HCT116 (cell line): ENCODE measurements around the gene SALL4. TPM values are rescaled to one million over a fixed set of nuclear protein-coding genes. Genes with fewer than 3 reads are reported as not detected.

Experiments used
- ATAC-seq: fragments of 200-7000 bp; cut with Tn5 transposase; 2 replicates; pipeline ENCODE4 v1.9.1; 2020; ENCODE audit warnings: mild to moderate bottlenecking, moderate library complexity
- BruUV-seq: library from RNA; stranded (reverse); fragments of 400-500 nt; replicated peaks from 2 replicates; lab custom pipeline; 2021; lab: Mats Ljungman, UMichigan
- CTCF ChIA-PET: fragments of 300-600 bp; sonication (Branson Sonifier 250); formaldehyde crosslinking; loops from one replicate; lab custom pipeline; 2021; ENCODE audit warnings: antibody characterized with exemption; lab: Charles Lee
- POLR2A ChIA-PET: fragments of 300-600, 350-600 bp; sonication (Branson Sonifier 250); formaldehyde crosslinking; loops from one replicate; lab custom pipeline; 2021; ENCODE audit warnings: antibody characterized with exemption; lab: Charles Lee
- RAD21 ChIA-PET, 2 experiments: fragments of 300-600 bp; sonication (Branson Sonifier 250); formaldehyde crosslinking; loops; one replicate each; lab custom pipeline; 2023; ENCODE audit warnings: low total read pairs in 2 of 2; ENCODE audit not compliant: uncharacterized antibody in 2 of 2, unreplicated experiment in 2 of 2, low non-redundant PET in 1 of 2; lab: Charles Lee
- DNase-seq: peaks from one replicate; pipeline ENCODE4 v3.0.0-alpha.2; 2010; ENCODE audit warnings: low read depth, low spot score
- H2AFZ ChIP-seq: fragments of 200-600 bp; shearing (Covaris generic), sonication (generic); 2 replicates; pipeline ENCODE4 v1.6.1; 2017; ENCODE audit warnings: low read depth, mixed run types, mixed read lengths, antibody characterized with exemption, low read length; ENCODE audit not compliant: poor library complexity, severe bottlenecking
- H3K27ac ChIP-seq: 2 replicates; pipeline ENCODE4 v1.5.1; 2012; ENCODE audit warnings: low read depth, low read length
- H3K27me3 ChIP-seq: fragments of 200-600 bp; sonication (generic); 2 replicates; pipeline ENCODE4 v1.6.1; 2016; ENCODE audit warnings: mixed run types, low read length, mixed read lengths; ENCODE audit not compliant: insufficient read depth
- H3K36me3 ChIP-seq, 2 experiments: fragments of 200-500 bp in 1 of 2; fragments of 200-600 bp in 1 of 2; sonication (Bioruptor generic) in 1 of 2; sonication (generic) in 1 of 2; 2 replicates each; pipeline versions ENCODE4 v1.5.1 to v1.6.1; 2014 to 2016; ENCODE audit warnings: low read length in 2 of 2, inconsistent platforms in 1 of 2, mixed read lengths in 1 of 2, mixed run types in 1 of 2; ENCODE audit not compliant: insufficient read depth in 2 of 2, control insufficient read depth in 1 of 2
- H3K4me1 ChIP-seq, 2 experiments: fragments of 200-600 bp in 1 of 2; sonication (generic) in 1 of 2; 2 replicates each; pipeline versions ENCODE4 v1.5.1 to v1.6.1; 2012 to 2017; ENCODE audit warnings: low read length in 2 of 2, inconsistent platforms in 1 of 2, mild to moderate bottlenecking in 1 of 2, mixed read lengths in 1 of 2, mixed run types in 1 of 2, moderate library complexity in 1 of 2; ENCODE audit not compliant: insufficient read depth in 2 of 2, control insufficient read depth in 1 of 2
- H3K4me2 ChIP-seq: fragments of 200-600 bp; sonication (generic); 2 replicates; pipeline ENCODE4 v1.6.1; 2017; ENCODE audit warnings: mixed run types, low read length, mixed read lengths
- H3K4me3 ChIP-seq, 2 experiments: fragments of 200-600 bp in 1 of 2; sonication (generic) in 1 of 2; replicated peaks in 1 of 2; 2 replicates each; pipeline ENCODE4 v1.5.1; 2011 to 2016; ENCODE audit warnings: low read length in 2 of 2, control low read depth in 1 of 2, low read depth in 1 of 2, mild to moderate bottlenecking in 1 of 2, mixed read lengths in 1 of 2, mixed run types in 1 of 2
- H3K79me2 ChIP-seq: fragments of 200-600 bp; sonication (generic); 2 replicates; pipeline ENCODE4 v1.6.1; 2017; ENCODE audit warnings: mild to moderate bottlenecking, mixed run types, low read length, moderate library complexity, mixed read lengths; ENCODE audit not compliant: insufficient read depth
- H3K9ac ChIP-seq: fragments of 200-600 bp; sonication (generic); 2 replicates; pipeline ENCODE4 v1.6.1; 2016; ENCODE audit warnings: low read length, mixed read lengths
- H3K9me2 ChIP-seq: fragments of 200-600 bp; sonication (generic), shearing (Covaris generic); 2 replicates; pipeline ENCODE4 v1.6.1; 2017; ENCODE audit warnings: mixed run types, mild to moderate bottlenecking, moderate library complexity; ENCODE audit not compliant: insufficient read depth
- H3K9me3 ChIP-seq, 2 experiments: fragments of 200-500 bp in 1 of 2; fragments of 200-600 bp in 1 of 2; sonication (Bioruptor generic) in 1 of 2; sonication (generic) in 1 of 2; 2 replicates each; pipeline ENCODE4 v1.6.1; 2014 to 2017; ENCODE audit warnings: low read length in 2 of 2, mixed read lengths in 2 of 2, inconsistent platforms in 1 of 2, low read depth in 1 of 2, mild to moderate bottlenecking in 1 of 2, mixed run types in 1 of 2, moderate library complexity in 1 of 2; ENCODE audit not compliant: control insufficient read depth in 1 of 2, insufficient read depth in 1 of 2
- H4K20me1 ChIP-seq: fragments of 200-600 bp; sonication (generic), shearing (Covaris generic); 2 replicates; pipeline ENCODE4 v1.6.1; 2017; ENCODE audit warnings: mixed run types, mild to moderate bottlenecking, moderate library complexity; ENCODE audit not compliant: insufficient read depth
- EGR1 ChIP-seq: IDR thresholded peaks from 2 replicates; pipeline ENCODE4 v1.6.1; 2012; ENCODE audit warnings: low read depth
- EZH2phosphoT487 ChIP-seq: fragments of 200-600 bp; IDR thresholded peaks from 2 replicates; pipeline ENCODE4 v1.6.1; 2018; ENCODE audit warnings: antibody characterized with exemption, borderline replicate concordance
- FOSL1 ChIP-seq: IDR thresholded peaks from 2 replicates; pipeline ENCODE4 v1.6.1; 2012; ENCODE audit warnings: low read depth
- JUND ChIP-seq: IDR thresholded peaks from 2 replicates; pipeline ENCODE4 v1.6.1; 2012
- POLR2A ChIP-seq: IDR thresholded peaks from 2 replicates; pipeline ENCODE4 v1.7.0; 2011; ENCODE audit warnings: borderline replicate concordance; ENCODE audit not compliant: insufficient read depth, insufficient read length; ENCODE audit errors: extremely low read depth
- POLR2AphosphoS5 ChIP-seq: IDR thresholded peaks from 2 replicates; pipeline ENCODE4 v1.6.1; 2011; ENCODE audit warnings: mild to moderate bottlenecking, low read depth, low read length, moderate library complexity
- RAD21 ChIP-seq: IDR thresholded peaks from 2 replicates; pipeline ENCODE4 v1.6.1; 2012; ENCODE audit warnings: low read depth, mild to moderate bottlenecking
- REST ChIP-seq: IDR thresholded peaks from 2 replicates; pipeline ENCODE4 v1.6.1; 2012; ENCODE audit warnings: low read depth
- SIN3A ChIP-seq: IDR thresholded peaks from 2 replicates; pipeline ENCODE4 v1.6.1; 2012; ENCODE audit warnings: low read depth
- SP1 ChIP-seq: IDR thresholded peaks from 2 replicates; pipeline ENCODE4 v1.6.1; 2012; ENCODE audit warnings: low read depth
- SRF ChIP-seq: IDR thresholded peaks from 2 replicates; pipeline ENCODE4 v1.6.1; 2012; ENCODE audit warnings: low read depth
- TCF7L2 ChIP-seq: IDR thresholded peaks from 2 replicates; pipeline ENCODE4 v1.7.0; 2011; ENCODE audit warnings: borderline replicate concordance, inconsistent platforms; ENCODE audit not compliant: insufficient read depth, insufficient read length; ENCODE audit errors: extremely low read depth
- ZNF274 ChIP-seq: fragments of 200-500 bp; sonication (Bioruptor generic); IDR thresholded peaks from 2 replicates; pipeline ENCODE4 v1.6.1; 2014; ENCODE audit warnings: mild to moderate bottlenecking, low read depth, low read length, inconsistent platforms
- intact Hi-C: fragments of 100-400 bp; cut with micrococcal nuclease; formaldehyde crosslinking; loops from 2 replicates; pipeline ENCODE4 v1.10.0; 2022
- total RNA-seq: library from RNA; stranded (reverse); gene quantifications from one replicate; pipeline ENCODE4 v1.2.1, GENCODE V29; 2021; ENCODE audit not compliant: unreplicated experiment
- TF ChIP-seq, protein P1 (sequence below): IDR thresholded peaks from 2 replicates; pipeline ENCODE4 v1.6.1; 2011; ENCODE audit warnings: mild to moderate bottlenecking, low read length, moderate library complexity; ENCODE audit not compliant: insufficient replicate concordance; ENCODE audit errors: extremely low read depth
- TF ChIP-seq, protein P2 (sequence below): IDR thresholded peaks from 2 replicates; pipeline ENCODE4 v1.6.1; 2012

SALL4 gene
- total RNA-seq, 1 experiment from 2014 or later, result 1.9 TPM

GRCh38 chr20:51830538-51830937 lies 28.2 kb upstream of the SALL4 start:
- no peak overlapping the region for H2AFZ ChIP-seq
- no peak overlapping the region for H3K4me2 ChIP-seq
- RAD21 ChIA-PET, result no interaction called here
- no TSS peak for BruUV-seq
- TF ChIP-seq TCF7L2 (no peak), SRF (no peak), RAD21 (no peak), EZH2phosphoT487 (no peak), FOSL1 (no peak), SP1 (no peak), REST (no peak), POLR2AphosphoS5 (no peak), JUND (no peak), ZNF274 (no peak), POLR2A (no peak), SIN3A (no peak), EGR1 (no peak)
- TF ChIP-seq, protein P1, sequence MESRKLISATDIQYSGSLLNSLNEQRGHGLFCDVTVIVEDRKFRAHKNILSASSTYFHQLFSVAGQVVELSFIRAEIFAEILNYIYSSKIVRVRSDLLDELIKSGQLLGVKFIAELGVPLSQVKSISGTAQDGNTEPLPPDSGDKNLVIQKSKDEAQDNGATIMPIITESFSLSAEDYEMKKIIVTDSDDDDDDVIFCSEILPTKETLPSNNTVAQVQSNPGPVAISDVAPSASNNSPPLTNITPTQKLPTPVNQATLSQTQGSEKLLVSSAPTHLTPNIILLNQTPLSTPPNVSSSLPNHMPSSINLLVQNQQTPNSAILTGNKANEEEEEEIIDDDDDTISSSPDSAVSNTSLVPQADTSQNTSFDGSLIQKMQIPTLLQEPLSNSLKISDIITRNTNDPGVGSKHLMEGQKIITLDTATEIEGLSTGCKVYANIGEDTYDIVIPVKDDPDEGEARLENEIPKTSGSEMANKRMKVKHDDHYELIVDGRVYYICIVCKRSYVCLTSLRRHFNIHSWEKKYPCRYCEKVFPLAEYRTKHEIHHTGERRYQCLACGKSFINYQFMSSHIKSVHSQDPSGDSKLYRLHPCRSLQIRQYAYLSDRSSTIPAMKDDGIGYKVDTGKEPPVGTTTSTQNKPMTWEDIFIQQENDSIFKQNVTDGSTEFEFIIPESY, result no peak
- TF ChIP-seq, protein P2, sequence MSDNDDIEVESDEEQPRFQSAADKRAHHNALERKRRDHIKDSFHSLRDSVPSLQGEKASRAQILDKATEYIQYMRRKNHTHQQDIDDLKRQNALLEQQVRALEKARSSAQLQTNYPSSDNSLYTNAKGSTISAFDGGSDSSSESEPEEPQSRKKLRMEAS, result no peak
- H3K27me3 ChIP-seq, result no peaks in the 10 kb centered on the region
- DNase-seq (no peak), ATAC-seq (no peak)
- H3K9me2 ChIP-seq, result no peaks in the 10 kb centered on the region
- no peaks in the 10 kb centered on the region for H3K9me3 ChIP-seq
- no peak overlapping the region for H3K9ac ChIP-seq
- H3K27ac ChIP-seq, result no peak overlapping the region
- intact Hi-C loops, result no loop called here
- no peaks in the 10 kb centered on the region for H3K36me3 ChIP-seq
- no peak overlapping the region for H3K4me3 ChIP-seq
- POLR2A ChIA-PET, result no interaction called here
- no peaks in the 10 kb centered on the region for H3K4me1 ChIP-seq
- H3K79me2 ChIP-seq, result no peaks in the 10 kb centered on the region
- H4K20me1 ChIP-seq, result no peaks in the 10 kb centered on the region
- CTCF ChIA-PET, result no interaction called here
